ENCODE measurements around the gene NUTF2. TPM values are rescaled to one million over a fixed set of nuclear protein-coding genes. Genes with fewer than 3 reads are reported as not detected.

Gene NUTF2
- total RNA-seq, 6 experiments from 2014 or later, result 182 to 195 (median 185) TPM

GRCh38 chr16:67814567-67814966 lies 32.2 kb upstream of the NUTF2 start:
- DNase-seq, result no peak
- Mint-ChIP-seq H3K4me1 (ENCODE audit: low read depth) (peaks cover 8% of the 10 kb centered on the region), H3K9me3 (no peaks in the 10 kb centered on the region), H3K4me3 (no peak overlapping the region), H3K27me3 (ENCODE audit: insufficient read depth) (no peaks in the 10 kb centered on the region; the same call in 1 of the 2 replicates), H3K27ac (no peak overlapping the region), H3K36me3 (ENCODE audit: low read depth) (no peaks in the 10 kb centered on the region)
- TF ChIP-seq, protein P1, sequence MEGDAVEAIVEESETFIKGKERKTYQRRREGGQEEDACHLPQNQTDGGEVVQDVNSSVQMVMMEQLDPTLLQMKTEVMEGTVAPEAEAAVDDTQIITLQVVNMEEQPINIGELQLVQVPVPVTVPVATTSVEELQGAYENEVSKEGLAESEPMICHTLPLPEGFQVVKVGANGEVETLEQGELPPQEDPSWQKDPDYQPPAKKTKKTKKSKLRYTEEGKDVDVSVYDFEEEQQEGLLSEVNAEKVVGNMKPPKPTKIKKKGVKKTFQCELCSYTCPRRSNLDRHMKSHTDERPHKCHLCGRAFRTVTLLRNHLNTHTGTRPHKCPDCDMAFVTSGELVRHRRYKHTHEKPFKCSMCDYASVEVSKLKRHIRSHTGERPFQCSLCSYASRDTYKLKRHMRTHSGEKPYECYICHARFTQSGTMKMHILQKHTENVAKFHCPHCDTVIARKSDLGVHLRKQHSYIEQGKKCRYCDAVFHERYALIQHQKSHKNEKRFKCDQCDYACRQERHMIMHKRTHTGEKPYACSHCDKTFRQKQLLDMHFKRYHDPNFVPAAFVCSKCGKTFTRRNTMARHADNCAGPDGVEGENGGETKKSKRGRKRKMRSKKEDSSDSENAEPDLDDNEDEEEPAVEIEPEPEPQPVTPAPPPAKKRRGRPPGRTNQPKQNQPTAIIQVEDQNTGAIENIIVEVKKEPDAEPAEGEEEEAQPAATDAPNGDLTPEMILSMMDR (IDR thresholded peaks at IDR 0.05), result no peak

GRCh38 chr16:67820608-67821259 lies 26.0 kb upstream of the NUTF2 start:
- Mint-ChIP-seq H3K27me3 (ENCODE audit: insufficient read depth) (peaks cover 3% of the 10 kb centered on the region; the same call in 1 of the 2 replicates), H3K4me3 (no peak overlapping the region), H3K4me1 (ENCODE audit: low read depth) (peaks cover 19% of the 10 kb centered on the region), H3K27ac (no peak overlapping the region), H3K9me3 (no peaks in the 10 kb centered on the region), H3K36me3 (ENCODE audit: low read depth) (no peaks in the 10 kb centered on the region)
- DNase-seq, result no peak
- TF ChIP-seq, protein P1 (IDR thresholded peaks at IDR 0.05), result no peak

DNA sequence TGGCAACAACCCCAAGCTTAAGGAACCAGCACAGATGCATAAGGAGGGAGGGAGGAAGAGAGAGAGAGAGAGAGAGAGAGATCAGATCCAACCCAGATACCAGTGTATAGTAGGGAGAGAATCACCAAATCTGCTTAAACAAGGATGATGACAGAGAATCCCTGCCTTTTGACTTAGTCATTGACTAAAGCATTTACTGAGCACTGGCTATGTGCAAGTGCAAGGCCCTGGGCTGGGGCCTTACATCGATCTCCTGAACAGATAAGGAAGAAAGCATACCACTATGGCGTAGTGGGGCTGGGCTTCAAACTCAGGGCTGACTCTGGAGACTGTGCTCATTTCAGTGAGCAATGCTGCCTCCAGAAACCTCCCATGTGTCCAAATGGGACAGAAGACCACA lies 24.2 kb upstream of the NUTF2 start:
- peaks cover 3% of the 10 kb centered on the region; the same call in 1 of the 2 replicates for H3K27me3 Mint-ChIP-seq (ENCODE audit: insufficient read depth)
- H3K27ac Mint-ChIP-seq, result peak overlapping the region; percentile 89
- 0 out of 2 replicates have a peak overlapping the region, but pooled peaks have one; percentile 45 for H3K4me3 Mint-ChIP-seq
- peak; percentile 79 for DNase-seq
- H3K9me3 Mint-ChIP-seq, result no peaks in the 10 kb centered on the region
- peaks cover 5% of the 10 kb centered on the region; the same call in 1 of the 2 replicates for H3K36me3 Mint-ChIP-seq (ENCODE audit: low read depth)
- peaks cover 11% of the 10 kb centered on the region for H3K4me1 Mint-ChIP-seq (ENCODE audit: low read depth)
- TF ChIP-seq, protein P1 (IDR thresholded peaks at IDR 0.05), result no peak

DNA sequence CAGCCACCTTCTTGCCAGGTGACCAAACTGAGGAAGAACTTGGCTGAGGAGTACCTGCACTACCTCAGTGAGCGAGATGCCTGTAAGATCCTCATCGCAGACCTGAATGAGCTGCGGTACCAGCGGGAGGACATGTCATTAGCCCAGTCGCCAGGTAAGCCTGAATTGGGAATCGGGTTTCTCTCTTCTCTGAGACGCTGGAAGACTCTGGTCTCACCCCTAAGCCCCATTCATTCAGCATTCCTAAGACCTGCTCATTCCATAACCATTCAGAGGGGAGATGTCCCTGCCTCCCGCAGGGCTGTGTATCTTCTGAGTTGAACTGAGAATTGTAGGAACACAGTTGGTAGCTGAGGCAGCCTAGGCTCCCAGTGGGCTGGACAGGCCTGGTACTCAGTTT lies 21.6 kb upstream of the NUTF2 start:
- Mint-ChIP-seq H3K4me1 (ENCODE audit: low read depth) (peaks cover 11% of the 10 kb centered on the region), H3K27me3 (ENCODE audit: insufficient read depth) (peaks cover 6% of the 10 kb centered on the region; the same call in 1 of the 2 replicates), H3K27ac (no peak overlapping the region), H3K36me3 (ENCODE audit: low read depth) (peaks cover 9% of the 10 kb centered on the region; the same call in 1 of the 2 replicates), H3K9me3 (no peaks in the 10 kb centered on the region), H3K4me3 (no peak overlapping the region)
- TF ChIP-seq, protein P1 (IDR thresholded peaks at IDR 0.05), result no peak
- no peak for DNase-seq

GRCh38 chr16:67825906-67826305 lies 20.8 kb upstream of the NUTF2 start:
- DNase-seq, result no peak
- peaks cover 11% of the 10 kb centered on the region; the same call in 1 of the 2 replicates for H3K36me3 Mint-ChIP-seq (ENCODE audit: low read depth)
- peaks cover 6% of the 10 kb centered on the region; the same call in 1 of the 2 replicates for H3K27me3 Mint-ChIP-seq (ENCODE audit: insufficient read depth)
- TF ChIP-seq, protein P1 (IDR thresholded peaks at IDR 0.05), result no peak
- H3K27ac Mint-ChIP-seq, result no peak overlapping the region
- no peak overlapping the region for H3K4me3 Mint-ChIP-seq
- peaks cover 11% of the 10 kb centered on the region for H3K4me1 Mint-ChIP-seq (ENCODE audit: low read depth)
- no peaks in the 10 kb centered on the region for H3K9me3 Mint-ChIP-seq

Data from HFFc6 (cell line).